IMR-90 (cell line): Measurements from ENCODE around the gene GSS. TPM values are rescaled to one million over a fixed set of nuclear protein-coding genes. Genes with fewer than 3 reads are reported as not detected.
A peak's percentile ranks its signal among the peaks of the same experiment; 100 is the strongest.

ENCODE experiments used
- ATAC-seq: fragments of 200-7000 bp; cut with Tn5 transposase; 2 replicates; pipeline ENCODE4 v1.9.1; 2020; ENCODE audit warnings: low read depth, mild to moderate bottlenecking, moderate library complexity
- BruUV-seq: library from RNA; stranded (reverse); fragments of 400-500 nt; replicated peaks from 2 replicates; lab custom pipeline; 2021; lab: Mats Ljungman, UMichigan
- CTCF ChIA-PET: fragments of 300-600 bp; formaldehyde crosslinking; extraction: SDS; loops from one replicate; lab custom pipeline; 2021; ENCODE audit warnings: antibody characterized with exemption; lab: Yijun Ruan, JAX
- POLR2A ChIA-PET: fragments of 300-600 bp; sonication (Branson Sonifier 250); formaldehyde crosslinking; loops from one replicate; lab custom pipeline; 2022; ENCODE audit warnings: antibody characterized with exemption; ENCODE audit not compliant: unreplicated experiment; lab: Charles Lee
- DNase-seq: peaks from one replicate; pipeline ENCODE4 v3.0.0; 2013
- H2AFZ ChIP-seq: replicated peaks from 2 replicates; pipeline ENCODE3; 2013; ENCODE audit warnings: low read length, mild to moderate bottlenecking; ENCODE audit not compliant: poor library complexity
- H2AK5ac ChIP-seq: 2 replicates; pipeline ENCODE4 v1.6.1; 2013; ENCODE audit warnings: low read depth, low read length, inconsistent platforms
- H2AK9ac ChIP-seq: replicated peaks from 2 replicates; pipeline ENCODE3; 2013; ENCODE audit warnings: mild to moderate bottlenecking, low read depth, low read length, moderate library complexity; ENCODE audit not compliant: poor library complexity
- H2BK120ac ChIP-seq: 2 replicates; pipeline ENCODE4 v1.6.1; 2013; ENCODE audit warnings: low read depth, low read length, inconsistent platforms
- H2BK15ac ChIP-seq: 3 replicates; pipeline ENCODE4 v1.6.1; 2013; ENCODE audit warnings: low read depth, low read length, inconsistent platforms
- H2BK20ac ChIP-seq: 2 replicates; pipeline ENCODE4 v1.6.1; 2013; ENCODE audit warnings: low read depth, mild to moderate bottlenecking, inconsistent platforms, low read length, moderate library complexity
- H2BK5ac ChIP-seq: 2 replicates; pipeline ENCODE4 v1.6.1; 2013; ENCODE audit warnings: mild to moderate bottlenecking, low read depth, low read length, inconsistent platforms; ENCODE audit not compliant: poor library complexity, severe bottlenecking
- H3K14ac ChIP-seq: replicated peaks from 2 replicates; pipeline ENCODE4 v1.6.1; 2013; ENCODE audit warnings: low read depth, low read length, inconsistent platforms
- H3K18ac ChIP-seq: 2 replicates; pipeline ENCODE4 v1.6.1; 2013; ENCODE audit warnings: low read depth, low read length, control low read depth
- H3K23ac ChIP-seq: 2 replicates; pipeline ENCODE4 v1.6.1; 2013; ENCODE audit warnings: low read depth, low read length, inconsistent platforms
- H3K27ac ChIP-seq: 2 replicates; pipeline ENCODE4 v1.5.1; 2013; ENCODE audit warnings: mild to moderate bottlenecking, control low read depth, low read length; ENCODE audit not compliant: insufficient read depth
- H3K27me3 ChIP-seq: 2 replicates; pipeline ENCODE4 v1.6.1; 2013; ENCODE audit warnings: low read length; ENCODE audit not compliant: control insufficient read depth, insufficient read depth
- H3K36me3 ChIP-seq: 2 replicates; pipeline ENCODE4 v1.6.1; 2013; ENCODE audit warnings: low read length, mixed read lengths; ENCODE audit not compliant: control insufficient read depth, insufficient read depth
- H3K4ac ChIP-seq: 2 replicates; pipeline ENCODE4 v1.6.1; 2013; ENCODE audit warnings: low read depth, low read length, inconsistent platforms
- H3K4me1 ChIP-seq: 2 replicates; pipeline ENCODE4 v1.6.1; 2013; ENCODE audit warnings: low read length, mixed read lengths; ENCODE audit not compliant: control insufficient read depth, insufficient read depth
- H3K4me2 ChIP-seq: 2 replicates; pipeline ENCODE4 v1.6.1; 2013; ENCODE audit warnings: low read depth, mild to moderate bottlenecking, control low read depth, low read length, moderate library complexity
- H3K4me3 ChIP-seq: 2 replicates; pipeline ENCODE4 v1.5.1; 2013; ENCODE audit warnings: low read depth, mild to moderate bottlenecking, control low read depth, low read length, moderate library complexity; ENCODE audit not compliant: insufficient read depth
- H3K56ac ChIP-seq: 2 replicates; pipeline ENCODE4 v1.6.1; 2013; ENCODE audit warnings: low read length, inconsistent platforms; ENCODE audit not compliant: insufficient read depth; ENCODE audit errors: extremely low read depth
- H3K79me1 ChIP-seq, 2 experiments: 2 replicates each; pipeline ENCODE4 v1.6.1; 2013; ENCODE audit warnings: low read length in 2 of 2, inconsistent platforms in 1 of 2, low read depth in 1 of 2
- H3K9ac ChIP-seq: 2 replicates; pipeline ENCODE4 v1.6.1; 2013; ENCODE audit warnings: low read depth, low read length, control low read depth
- H3K9me1 ChIP-seq: 2 replicates; pipeline ENCODE4 v1.6.1; 2013; ENCODE audit warnings: low read length, inconsistent platforms; ENCODE audit not compliant: insufficient read depth
- H3K9me3 ChIP-seq: 2 replicates; pipeline ENCODE4 v1.6.1; 2013; ENCODE audit warnings: low read length; ENCODE audit not compliant: control insufficient read depth, insufficient read depth
- H4K20me1 ChIP-seq: 2 replicates; pipeline ENCODE4 v1.6.1; 2013; ENCODE audit warnings: low read length, inconsistent platforms; ENCODE audit not compliant: insufficient read depth
- H4K5ac ChIP-seq: 2 replicates; pipeline ENCODE4 v1.6.1; 2013; ENCODE audit warnings: mild to moderate bottlenecking, low read depth, low read length, control low read depth
- H4K8ac ChIP-seq, 2 experiments: 2 replicates each; pipeline ENCODE4 v1.6.1; 2013; ENCODE audit warnings: low read depth in 2 of 2, low read length in 2 of 2, control low read depth in 1 of 2, inconsistent platforms in 1 of 2
- H4K91ac ChIP-seq: 2 replicates; pipeline ENCODE4 v1.6.1; 2013; ENCODE audit warnings: low read depth, low read length, inconsistent platforms; ENCODE audit not compliant: insufficient read depth
- MXI1 ChIP-seq: IDR thresholded peaks from 2 replicates; pipeline ENCODE4 v1.6.1; 2012; ENCODE audit warnings: low read depth, mild to moderate bottlenecking, low read length, moderate library complexity, borderline replicate concordance
- POLR2A ChIP-seq: IDR thresholded peaks from 2 replicates; pipeline ENCODE4 v1.6.1; 2012; ENCODE audit warnings: mild to moderate bottlenecking, low read depth, low read length
- RAD21 ChIP-seq: IDR thresholded peaks from 2 replicates; pipeline ENCODE4 v1.6.1; 2012; ENCODE audit warnings: low read length, improper control_type of control experiment
- WGBS, 2 experiments: methylation state at CpG; one replicate each; pipeline versions ENCODE4 v1.1.5 to v1.1.7; 2013; ENCODE audit warnings: missing lambda C conversion rate in 2 of 2; ENCODE audit not compliant: insufficient read length in 1 of 2; ENCODE audit errors: extremely low coverage in 2 of 2; 5-methylcytosine and 5-hydroxymethylcytosine counted together
- dilution Hi-C: fragments of 300-500 bp; cut with HindIII; formaldehyde crosslinking; loops from one replicate; pipeline ENCODE4 v1.14.3; 2018; ENCODE audit warnings: low sequenced_read_pairs; ENCODE audit not compliant: unreplicated experiment
- in situ Hi-C: fragments of 300-500 bp; cut with MboI; formaldehyde crosslinking; loops from 3 replicates; pipeline ENCODE4 v1.14.3; 2019; ENCODE audit warnings: low sequenced_read_pairs, inconsistent platforms, mixed read lengths
- intact Hi-C: fragments of 100-400 bp; cut with micrococcal nuclease; formaldehyde crosslinking; loops from 2 replicates; pipeline ENCODE4 v1.10.0; 2022
- polyA plus RNA-seq, 3 experiments: library from polyadenylated mRNA; depleted of rRNA; stranded (reverse); fragments of >200 nt; gene quantifications; 2 replicates each; pipeline ENCODE4 v1.2.3, GENCODE V29; 2012; ENCODE audit warnings: low replicate concordance in 1 of 3
- total RNA-seq: library from RNA; depleted of rRNA; stranded (reverse); fragments of >200 nt; gene quantifications from 2 replicates; pipeline ENCODE4 v1.2.3, GENCODE V29; 2012

The GSS gene
- total and polyA plus RNA-seq, 2 of the 4 experiments (the other 2 are of a cell fraction), result 73.7 to 90.0 TPM

DNA sequence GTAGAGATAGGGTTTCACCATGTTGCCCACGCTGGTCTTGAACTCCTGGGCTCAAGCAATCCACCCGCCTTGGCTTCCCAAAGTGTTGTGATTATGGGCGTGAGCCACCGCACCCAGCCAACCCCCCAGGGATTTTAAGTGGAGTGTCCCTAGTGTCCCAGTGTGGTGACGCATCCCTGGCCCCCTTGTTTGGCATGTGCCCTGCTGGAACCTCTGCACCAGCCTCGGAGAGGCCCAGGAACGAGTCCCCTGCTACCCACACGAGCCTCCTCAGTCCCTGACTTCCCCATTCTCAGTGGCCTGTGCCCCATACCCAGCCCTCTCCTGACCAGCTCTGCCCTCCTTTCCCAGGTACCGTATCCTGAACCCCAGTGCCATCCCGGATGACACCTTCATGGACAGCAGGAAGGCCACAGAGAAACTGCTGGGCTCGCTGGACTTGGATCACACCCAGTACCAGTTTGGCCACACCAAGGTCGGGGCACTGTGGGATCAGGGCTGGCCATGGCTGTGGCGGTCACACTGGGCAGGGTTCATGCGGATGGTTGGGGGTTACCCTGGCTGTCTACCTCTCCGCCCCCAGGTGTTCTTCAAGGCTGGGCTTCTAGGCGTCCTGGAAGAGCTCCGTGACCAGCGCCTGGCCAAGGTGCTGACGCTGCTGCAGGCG, 37.3 kb upstream of the GSS start:
- no peak overlapping the region for H3K18ac ChIP-seq
- H2BK120ac ChIP-seq, result no peak overlapping the region
- intact Hi-C loops (no loop called here), dilution Hi-C loops (no loop called here), in situ Hi-C loops (no loop called here)
- H3K9me1 ChIP-seq, result peaks cover 8% of the 10 kb centered on the region
- no peak overlapping the region for H3K4ac ChIP-seq
- no peak overlapping the region for H3K27ac ChIP-seq
- H2AK9ac ChIP-seq, result no peak overlapping the region
- H2AK5ac ChIP-seq, result no peak overlapping the region
- H3K27me3 ChIP-seq, result no peaks in the 10 kb centered on the region
- H4K8ac ChIP-seq, result no peak overlapping the region
- peaks cover 40% of the 10 kb centered on the region; the same call in 1 of the 2 replicates for H3K36me3 ChIP-seq
- no peaks in the 10 kb centered on the region for H3K9me3 ChIP-seq
- no peaks in the 10 kb centered on the region for H3K4me1 ChIP-seq
- no peak overlapping the region for H3K4me3 ChIP-seq
- CTCF ChIA-PET, result no interaction called here
- no peak overlapping the region for H2BK20ac ChIP-seq
- H3K4me2 ChIP-seq, result no peak overlapping the region
- no peak for TF ChIP-seq POLR2A
- TF ChIP-seq RAD21, result no peak
- no peak for TF ChIP-seq MXI1
- no peak overlapping the region for H2BK15ac ChIP-seq
- WGBS, 2 experiments, result 95% methylated on average over 6 of the region's 20 CpGs; no CpG with 5 or more reads in 1 of the 2 experiments
- no peak overlapping the region for H3K23ac ChIP-seq
- H3K79me1 ChIP-seq, result peaks cover 0 to 4% of the 10 kb centered on the region in 2 experiments; a peak in 3 of 4 replicates
- no peak overlapping the region for H3K9ac ChIP-seq
- H3K56ac ChIP-seq, result no peak overlapping the region
- BruUV-seq, result no TSS peak
- no peak for DNase-seq
- H2AFZ ChIP-seq, result peak overlapping the region; percentile 56
- H4K20me1 ChIP-seq, result peaks cover 19% of the 10 kb centered on the region
- ATAC-seq, result no peak
- no peak overlapping the region for H3K14ac ChIP-seq
- POLR2A ChIA-PET, result no interaction called here
- H4K91ac ChIP-seq, result no peak overlapping the region
- H4K5ac ChIP-seq, result no peak overlapping the region
- no peak overlapping the region for H2BK5ac ChIP-seq
